ENCODE data around the gene MMP10.
"Not testable (repeated sequence)": the region's sequence is repeated elsewhere in the genome, so short reads cannot be mapped to it uniquely, and the experiment has no call there.

Gene MMP10

GRCh38 chr11:102783720-102784119 lies 3.3 kb upstream of the MMP10 start:
- no peak for DNase-seq (ENCODE audit: low read depth in 2 of 2, low spot score in 1 of 2)

- DNase-seq (ENCODE audit: low read depth in 2 of 2, low spot score in 1 of 2), result no peak
Observed at GRCh38 chr11:102783016-102783415, 2.6 kb upstream of the MMP10 start.

- DNase-seq (ENCODE audit: low read depth in 2 of 2, low spot score in 1 of 2), result no peak
Observed at GRCh38 chr11:102781676-102782075, 1.2 kb upstream of the MMP10 start.

GRCh38 chr11:102776454-102776853 lies 4.0 kb downstream of the MMP10 start:
- no peak for DNase-seq (ENCODE audit: low read depth in 2 of 2, low spot score in 1 of 2)

GRCh38 chr11:102773386-102773785 lies 7.0 kb downstream of the MMP10 start:
- no peak for DNase-seq (ENCODE audit: low read depth in 2 of 2, low spot score in 1 of 2)

GRCh38 chr11:102771351-102771750 lies 9.1 kb downstream of the MMP10 start:
- DNase-seq (ENCODE audit: low read depth in 2 of 2, low spot score in 1 of 2), result no peak

- DNase-seq (ENCODE audit: low read depth in 2 of 2, low spot score in 1 of 2), result no peak
Observed at GRCh38 chr11:102770191-102770590, 10.2 kb downstream of the MMP10 start.

GRCh38 chr11:102767800-102768199 lies 12.6 kb downstream of the MMP10 start:
- no peak for DNase-seq (ENCODE audit: low read depth in 2 of 2, low spot score in 1 of 2)

- no peak for DNase-seq (ENCODE audit: low read depth in 2 of 2, low spot score in 1 of 2)
Observed at GRCh38 chr11:102763440-102763839, 17.0 kb downstream of the MMP10 start.

GRCh38 chr11:102762361-102762767 lies 18.1 kb downstream of the MMP10 start:
- DNase-seq (ENCODE audit: low read depth in 2 of 2, low spot score in 1 of 2), result no peak

GRCh38 chr11:102761646-102762238 lies 18.7 kb downstream of the MMP10 start:
- DNase-seq (ENCODE audit: low read depth in 2 of 2, low spot score in 1 of 2), result no peak

GRCh38 chr11:102760344-102761035 lies 19.9 kb downstream of the MMP10 start:
- no peak for DNase-seq (ENCODE audit: low read depth in 2 of 2, low spot score in 1 of 2)

- DNase-seq (ENCODE audit: low read depth in 2 of 2, low spot score in 1 of 2), result no peak
Observed at GRCh38 chr11:102757823-102758549, 22.4 kb downstream of the MMP10 start.

- no peak for DNase-seq (ENCODE audit: low read depth in 2 of 2, low spot score in 1 of 2)
Observed at GRCh38 chr11:102753267-102753666, 27.2 kb downstream of the MMP10 start.

GRCh38 chr11:102751673-102752072 lies 28.8 kb downstream of the MMP10 start:
- DNase-seq (ENCODE audit: low read depth in 2 of 2, low spot score in 1 of 2), result no peak

- DNase-seq (ENCODE audit: low read depth in 2 of 2, low spot score in 1 of 2), result no peak
Observed at GRCh38 chr11:102749101-102749722, 31.2 kb downstream of the MMP10 start.

GRCh38 chr11:102746746-102747578 lies 33.5 kb downstream of the MMP10 start:
- not testable (repeated sequence) for DNase-seq (ENCODE audit: low read depth in 2 of 2, low spot score in 1 of 2)

GRCh38 chr11:102734650-102735049 lies 45.8 kb downstream of the MMP10 start:
- no peak for DNase-seq (ENCODE audit: low read depth in 2 of 2, low spot score in 1 of 2)

GRCh38 chr11:102733232-102733875 lies 47.1 kb downstream of the MMP10 start:
- no peak for DNase-seq (ENCODE audit: low read depth in 2 of 2, low spot score in 1 of 2)

GRCh38 chr11:102730944-102731343 lies 49.5 kb downstream of the MMP10 start:
- DNase-seq (ENCODE audit: low read depth in 2 of 2, low spot score in 1 of 2), result not testable (repeated sequence)

Measured in stimulated activated CD8-positive, alpha-beta memory T cell treated with anti-CD3 and anti-CD28 coated beads, Interleukin-4, amount 100 ng/mL, for 4 hours (primary cell).